ENCODE measurements around the gene CBR4. TPM values are rescaled to one million over a fixed set of nuclear protein-coding genes. Genes with fewer than 3 reads are reported as not detected.
"Not testable (repeated sequence)": the region's sequence is repeated elsewhere in the genome, so short reads cannot be mapped to it uniquely, and the experiment has no call there.

The CBR4 gene
- total RNA-seq, 1 donor from 2014 or later = 21.3 TPM

DNA sequence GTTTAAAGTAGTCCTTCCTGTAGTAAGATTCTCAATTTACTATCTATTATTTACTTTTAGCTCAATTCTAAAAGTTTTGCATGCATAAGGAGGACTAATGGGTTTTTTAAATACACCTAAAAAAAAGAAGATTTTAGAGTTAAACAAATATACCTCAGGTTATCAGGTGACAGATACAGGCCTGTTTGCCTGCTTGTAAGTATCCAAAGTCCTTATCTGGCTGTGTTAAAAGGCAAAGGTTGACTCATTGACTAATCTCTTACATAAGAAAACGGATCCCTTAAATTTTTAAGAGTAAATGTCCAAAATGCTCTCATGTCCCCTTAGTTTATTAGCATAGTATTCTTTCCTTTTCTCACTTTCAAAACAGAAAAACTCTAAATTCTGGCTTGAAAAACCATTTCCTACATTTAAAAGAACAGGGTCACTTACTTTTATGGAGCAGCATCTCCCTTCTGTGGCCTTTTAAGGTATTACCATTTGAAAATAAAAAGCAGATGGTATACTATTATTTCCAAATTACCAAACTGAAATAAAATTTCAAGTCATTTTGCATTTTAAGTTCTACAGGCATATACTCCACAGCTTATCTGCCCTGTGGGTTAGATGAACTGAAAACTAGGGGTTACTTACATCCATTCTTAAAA lies 4.5 kb downstream of the CBR4 start:
- no peak for ATAC-seq

DNA sequence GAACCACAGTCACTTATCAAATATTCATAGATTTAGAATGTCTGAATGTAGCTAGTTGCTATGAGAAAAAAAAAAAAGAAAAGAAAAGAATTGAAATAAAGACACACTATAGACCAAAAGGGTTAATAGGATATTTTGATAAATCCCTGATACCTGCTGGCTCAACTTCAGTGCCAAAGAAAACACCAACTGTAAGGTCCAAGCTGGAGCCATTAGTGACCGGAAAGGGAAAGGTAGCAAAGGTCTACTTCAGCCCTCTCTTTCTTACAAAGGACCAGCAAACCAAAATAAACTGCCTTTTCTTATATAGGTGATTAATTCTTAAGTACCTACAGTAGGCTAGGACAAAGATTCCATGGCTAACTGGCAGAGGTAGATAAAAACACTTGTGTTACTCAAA lies 9.7 kb downstream of the CBR4 start:
- intact Hi-C loops (cut with micrococcal nuclease) = no loop called here

More for the DNA sequence above, 4.5 kb downstream of the CBR4 start:
- intact Hi-C loops (cut with micrococcal nuclease) = no loop called here
- no peak for DNase-seq

DNA sequence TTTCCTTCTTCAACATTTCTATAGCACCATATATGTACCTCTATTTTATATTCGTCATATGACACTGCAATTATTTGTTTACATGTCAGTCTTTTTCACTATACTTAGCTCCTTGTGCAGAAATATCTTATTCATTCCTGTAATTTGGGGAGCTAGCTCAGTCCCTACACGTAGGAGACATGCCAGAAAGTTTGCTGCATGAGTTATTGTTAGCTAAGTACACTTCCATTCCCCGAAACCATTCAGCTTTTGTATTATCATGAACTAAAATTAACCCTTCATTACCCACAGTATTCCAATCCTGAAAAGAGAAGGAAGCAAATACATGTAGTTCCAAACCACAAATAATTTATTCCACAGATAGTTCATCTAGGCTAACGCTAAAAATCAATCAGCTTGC lies 10.2 kb downstream of the CBR4 start:
- intact Hi-C loops (cut with micrococcal nuclease) = loop anchor here (10.0 kb wide), 2 partner anchors 485 to 565 kb away; no protein-coding TSS in a partner anchor
- ATAC-seq = peak; percentile 59
- no peak for DNase-seq

More for the DNA sequence above, 9.7 kb downstream of the CBR4 start:
- no peak for ATAC-seq
- DNase-seq = no peak

DNA sequence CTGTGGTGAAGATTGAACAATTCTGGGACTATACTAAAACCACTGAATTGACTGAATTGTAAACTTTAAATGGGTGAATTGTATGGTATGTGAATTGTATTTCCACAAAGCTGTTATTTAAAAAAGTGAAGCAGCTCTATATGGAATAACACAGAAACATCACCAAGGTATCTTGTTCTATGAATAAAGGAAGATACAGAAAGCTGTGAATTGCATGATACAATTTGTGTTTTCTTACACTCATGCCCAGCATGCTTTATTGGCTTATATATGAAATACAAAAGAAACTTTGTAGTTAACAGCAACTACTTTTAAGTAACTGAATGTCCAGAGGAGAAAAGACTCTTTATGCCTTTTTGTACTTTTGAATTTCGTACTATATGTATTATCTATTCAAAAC lies 11.5 kb downstream of the CBR4 start:
- intact Hi-C loops (cut with micrococcal nuclease) = loop anchor here (10.0 kb wide), 2 partner anchors 486 to 566 kb away; no protein-coding TSS in a partner anchor
- ATAC-seq = no peak
- DNase-seq = no peak

DNA sequence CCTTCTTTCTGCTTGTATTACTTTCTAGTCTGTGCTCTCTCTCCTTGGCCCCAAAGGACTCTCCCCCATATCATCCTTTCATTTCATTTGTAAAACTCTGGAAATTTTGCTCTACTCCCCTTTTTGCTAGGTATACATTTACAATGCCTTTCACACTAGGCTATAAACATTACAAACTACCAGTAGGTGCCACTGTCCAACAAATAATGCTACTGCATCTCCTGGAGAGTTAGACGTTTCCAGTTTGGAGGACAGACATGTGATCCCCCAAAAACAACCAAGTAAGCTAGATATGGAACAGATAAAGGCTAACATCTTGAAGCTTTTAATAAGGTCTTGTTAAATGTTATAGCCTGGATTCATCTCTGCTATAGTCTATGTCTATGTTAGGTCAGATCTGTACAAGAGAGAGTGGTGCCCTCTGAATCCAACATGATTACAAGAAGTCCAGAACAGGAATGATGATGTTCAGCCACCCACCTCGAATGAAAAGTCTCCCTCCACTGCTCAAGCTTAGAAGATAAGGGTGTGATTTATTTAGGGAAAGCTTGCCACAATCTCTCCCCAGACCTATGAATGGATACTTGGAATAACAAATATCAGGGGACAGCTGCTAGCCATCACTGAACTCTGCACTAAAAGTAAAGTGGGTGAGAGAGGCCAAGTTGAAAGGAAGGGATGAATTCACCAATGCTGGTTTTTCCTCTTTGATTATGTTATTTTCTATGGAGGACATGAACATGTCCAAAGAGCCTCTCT lies 14.3 kb downstream of the CBR4 start:
- DNase-seq (no peak), ATAC-seq (peak; percentile 67)
- intact Hi-C loops (cut with micrococcal nuclease) = loop anchor here (10.0 kb wide), 2 partner anchors 489 to 569 kb away; no protein-coding TSS in a partner anchor

DNA sequence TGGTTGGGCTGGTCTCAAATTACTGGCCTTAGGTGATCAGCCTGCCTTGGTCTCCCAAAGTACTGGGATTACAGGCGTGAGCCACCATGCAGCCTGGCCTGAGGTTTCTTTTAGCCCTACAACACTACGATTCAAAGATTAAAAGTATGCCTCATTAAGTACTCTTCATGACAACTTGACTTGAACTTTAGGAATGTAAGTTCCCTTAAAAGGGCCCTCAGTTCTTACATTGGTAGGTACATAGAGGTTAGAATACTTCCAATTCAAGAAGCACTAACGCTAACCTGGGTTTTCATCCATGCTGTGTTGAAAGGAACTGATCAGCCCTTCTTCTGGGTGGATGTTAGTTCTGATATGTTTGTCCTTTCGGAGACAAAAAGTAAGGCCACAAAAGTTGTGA lies 15.1 kb downstream of the CBR4 start:
- intact Hi-C loops (cut with micrococcal nuclease) = loop anchor here (10.0 kb wide), 2 partner anchors 490 to 570 kb away; no protein-coding TSS in a partner anchor
- DNase-seq (no peak), ATAC-seq (no peak)

DNA sequence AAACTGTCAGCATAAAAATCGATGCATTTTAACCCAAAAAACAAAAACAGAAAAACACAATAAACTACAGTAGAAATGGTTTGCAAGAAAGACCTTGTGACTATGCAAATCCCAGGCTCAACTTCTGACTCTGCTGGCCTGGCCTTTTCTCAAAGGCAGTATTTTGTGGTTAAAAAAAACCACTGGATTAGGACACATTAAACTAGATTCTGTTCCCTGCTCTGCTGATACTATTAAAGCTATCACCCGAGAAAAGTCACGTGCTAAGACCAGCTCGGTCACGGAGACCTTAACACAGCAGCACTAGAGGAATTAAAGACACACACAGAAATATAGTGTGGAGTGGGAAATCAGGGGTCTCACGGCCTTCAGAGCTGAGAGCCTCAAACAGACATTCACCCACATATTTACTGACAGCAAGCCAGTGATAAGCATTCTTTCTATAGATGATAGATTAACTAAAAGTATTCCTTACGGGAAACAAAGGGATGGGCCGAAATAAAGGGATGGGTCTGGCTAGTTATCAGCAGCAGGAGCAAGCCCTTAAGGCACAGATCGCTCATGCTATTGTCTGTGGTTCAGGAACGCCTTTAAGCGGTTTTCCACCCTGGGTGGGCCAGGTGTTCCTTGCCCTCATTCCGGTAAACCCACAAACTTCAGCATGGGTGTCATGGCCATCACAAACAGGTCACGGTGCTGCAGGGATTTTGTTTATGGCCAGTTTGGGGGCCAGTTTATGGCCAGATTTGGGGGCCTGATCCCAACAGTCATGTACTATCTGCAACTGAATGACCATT lies 16.1 kb downstream of the CBR4 start:
- ATAC-seq (peak; percentile 71), DNase-seq (no peak)
- intact Hi-C loops (cut with micrococcal nuclease) = loop anchor here (10.0 kb wide), 2 partner anchors 491 to 571 kb away; no protein-coding TSS in a partner anchor

DNA sequence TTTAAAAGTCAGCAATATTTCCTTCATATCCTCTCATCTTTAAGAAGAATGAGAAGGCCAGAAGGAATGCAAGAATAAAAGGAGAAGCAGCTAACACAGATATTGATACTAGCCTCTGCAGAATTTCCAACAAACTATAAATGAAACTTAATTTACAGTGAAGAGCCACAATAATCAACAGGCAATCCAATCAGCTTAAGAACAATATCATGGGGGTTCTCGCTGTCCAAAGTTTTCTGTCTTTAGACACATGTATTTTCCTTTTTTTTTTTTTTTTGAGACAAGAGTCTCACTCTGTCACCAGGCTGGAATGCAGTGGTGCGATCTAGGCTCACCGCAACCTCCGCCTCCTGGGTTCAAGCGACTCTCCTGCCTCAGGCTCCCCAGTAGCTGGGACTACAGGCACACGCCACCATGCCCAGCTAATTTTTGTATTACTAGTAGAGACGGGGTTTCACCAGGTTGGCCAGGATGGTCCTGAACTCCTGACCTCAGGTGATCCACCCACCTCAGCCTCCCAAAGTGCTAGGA lies 17.0 kb downstream of the CBR4 start:
- intact Hi-C loops (cut with micrococcal nuclease) = loop anchor here (10.0 kb wide), 2 partner anchors 492 to 572 kb away; no protein-coding TSS in a partner anchor
- not testable (repeated sequence) for DNase-seq, ATAC-seq

DNA sequence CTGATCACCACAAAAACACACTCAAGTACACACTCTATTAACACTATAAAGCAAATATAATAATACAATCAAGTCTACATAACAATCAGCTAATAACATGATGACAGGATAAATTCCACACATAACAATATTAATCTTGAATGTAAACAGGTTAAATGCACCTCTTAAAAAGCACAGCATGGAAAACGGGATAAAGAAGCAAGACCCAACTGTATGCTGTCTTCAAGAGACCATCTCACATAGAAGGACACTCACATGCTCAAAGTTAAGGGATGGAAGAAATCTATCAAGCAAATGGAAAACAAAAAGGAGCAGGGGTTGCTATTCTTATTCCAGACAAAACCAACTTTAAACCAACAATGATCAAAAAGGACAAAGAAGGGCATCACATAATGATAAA lies 28.1 kb downstream of the CBR4 start:
- intact Hi-C loops (cut with micrococcal nuclease) = no loop called here
- no peak for ATAC-seq

DNA sequence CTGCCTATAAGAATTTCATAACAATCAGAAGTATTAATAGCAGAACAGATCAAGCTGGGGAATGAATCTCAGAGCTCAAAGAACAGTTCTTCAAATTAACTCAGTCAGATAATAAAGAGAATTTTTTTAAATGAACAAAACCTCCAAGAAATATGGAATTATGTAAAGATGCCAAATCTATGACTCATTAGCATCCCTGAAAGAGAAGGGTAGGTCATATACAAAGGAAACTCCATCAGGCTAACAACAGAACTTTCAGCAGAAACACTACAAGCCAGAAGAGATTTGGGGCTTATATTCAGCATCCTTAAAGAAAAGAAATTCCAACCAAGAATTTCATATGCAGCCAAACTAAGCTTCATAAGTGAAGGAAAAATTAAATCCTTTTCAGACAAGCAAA lies 28.6 kb downstream of the CBR4 start:
- intact Hi-C loops (cut with micrococcal nuclease) = no loop called here
- no peak for DNase-seq
- no peak for ATAC-seq

More for the DNA sequence above, 28.1 kb downstream of the CBR4 start:
- DNase-seq = no peak

DNA sequence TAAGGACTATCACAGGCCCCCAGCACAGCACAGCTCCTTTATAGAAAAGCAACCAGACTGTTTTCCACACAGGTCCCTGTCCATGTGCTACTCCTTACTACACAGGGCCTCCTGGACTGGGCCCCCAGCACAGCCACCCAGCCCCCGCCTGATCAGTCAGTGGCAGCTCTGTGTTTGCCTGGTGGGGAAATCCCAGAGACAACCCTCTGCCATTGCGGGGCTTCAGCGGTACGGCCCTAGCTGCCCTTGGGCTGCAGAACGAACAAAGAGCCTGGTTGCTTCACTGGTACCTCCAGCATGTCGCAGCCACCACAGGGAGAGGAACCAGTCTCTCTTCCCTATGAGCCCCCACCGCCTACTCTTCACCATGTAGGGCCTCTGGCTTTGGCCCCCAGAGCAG lies 30.7 kb downstream of the CBR4 start:
- ATAC-seq (no peak), DNase-seq (no peak)
- intact Hi-C loops (cut with micrococcal nuclease) = no loop called here

DNA sequence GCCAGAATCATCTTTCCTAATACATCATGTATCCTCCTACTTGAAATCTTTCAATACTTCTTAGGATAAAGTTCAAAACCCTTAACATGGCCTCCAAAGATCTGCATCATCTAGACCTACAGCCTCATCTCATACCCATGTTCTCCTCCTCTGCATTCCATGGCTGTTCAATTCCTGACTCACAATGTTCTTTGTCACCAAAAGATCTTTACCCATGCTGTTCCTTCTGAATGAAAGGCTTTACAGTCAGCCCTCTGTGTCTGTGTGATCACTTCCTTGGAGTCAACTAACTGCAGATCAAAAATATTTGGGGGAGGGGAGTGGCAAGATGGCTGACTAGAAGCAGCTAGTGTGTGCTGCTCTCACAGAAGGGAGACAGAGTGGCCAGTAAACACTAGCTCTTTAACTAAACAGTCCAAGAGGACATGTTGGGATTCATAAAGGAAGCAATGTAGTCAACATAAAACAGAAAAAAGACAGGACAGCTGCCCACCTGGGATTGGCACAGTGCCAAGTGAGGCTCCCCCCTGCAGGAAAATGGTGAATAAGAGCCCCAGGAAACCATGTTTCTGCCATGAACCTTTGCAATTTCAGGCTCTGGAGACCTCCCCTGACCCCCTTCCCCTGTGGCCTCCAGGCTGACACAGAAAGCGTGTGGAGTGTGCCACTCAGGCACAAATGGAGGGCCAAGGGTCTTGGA lies 31.9 kb downstream of the CBR4 start:
- intact Hi-C loops (cut with micrococcal nuclease) = no loop called here
- ATAC-seq (no peak), DNase-seq (no peak)

DNA sequence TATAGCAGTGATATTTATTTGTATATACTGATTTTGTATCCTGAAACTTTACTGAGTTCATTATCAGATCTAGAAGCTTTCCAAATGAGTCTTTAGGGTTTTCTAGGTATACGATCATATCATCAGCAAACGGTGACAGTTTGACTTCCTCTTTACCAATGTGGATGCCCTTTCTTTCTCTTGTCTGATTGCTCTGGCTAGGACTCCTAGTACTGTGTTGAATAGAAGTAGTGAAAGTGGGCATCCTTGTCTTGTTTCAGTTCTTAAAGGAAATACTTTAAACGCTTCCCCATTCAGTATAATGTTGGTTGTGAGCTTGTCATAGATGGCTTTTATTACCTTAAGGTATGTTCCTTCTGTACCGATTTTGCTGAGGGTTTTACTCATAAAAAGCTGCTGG lies 37.5 kb downstream of the CBR4 start:
- intact Hi-C loops (cut with micrococcal nuclease) = no loop called here
- DNase-seq (no peak), ATAC-seq (no peak)

DNA sequence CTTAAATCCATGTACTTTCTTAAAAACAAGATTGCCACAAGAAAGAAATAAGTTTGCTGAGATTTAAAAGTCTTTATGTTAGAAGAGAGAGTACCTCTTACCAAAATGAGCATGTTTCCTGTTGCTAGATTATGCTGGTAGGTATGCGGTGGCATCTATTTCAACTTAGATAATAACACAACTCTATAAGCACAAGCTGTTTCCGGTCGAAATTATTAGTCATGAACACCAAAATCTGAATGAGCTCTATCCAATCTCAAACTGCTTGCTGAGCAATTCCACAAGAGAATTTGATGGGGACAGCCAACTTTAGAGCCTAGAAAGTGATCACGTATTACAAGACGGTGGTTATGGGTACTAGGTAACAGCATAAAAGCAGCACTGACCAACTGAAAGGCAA lies 49.3 kb downstream of the CBR4 start:
- no peak for DNase-seq
- intact Hi-C loops (cut with micrococcal nuclease) = no loop called here
- ATAC-seq = no peak

DNA sequence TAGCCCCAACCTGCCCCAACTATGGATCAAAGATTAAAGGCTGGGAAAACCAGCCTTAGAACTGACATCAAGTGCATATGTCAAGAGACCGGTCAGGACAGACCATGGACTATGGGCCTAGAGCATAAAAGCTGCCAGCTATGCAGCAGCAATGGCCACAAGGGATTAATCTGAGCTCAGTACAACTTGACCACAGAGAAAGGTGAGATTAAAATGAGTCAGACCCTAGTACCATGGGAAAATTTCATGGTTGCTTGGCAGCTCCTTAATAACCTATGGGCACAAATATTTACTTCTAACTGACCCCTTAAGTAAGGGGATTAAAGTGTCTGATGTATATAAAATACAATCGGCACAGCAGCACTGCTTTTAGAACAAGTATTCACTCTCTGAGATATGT lies 54.4 kb downstream of the CBR4 start:
- intact Hi-C loops (cut with micrococcal nuclease) = no loop called here
- ATAC-seq (no peak), DNase-seq (no peak)

DNA sequence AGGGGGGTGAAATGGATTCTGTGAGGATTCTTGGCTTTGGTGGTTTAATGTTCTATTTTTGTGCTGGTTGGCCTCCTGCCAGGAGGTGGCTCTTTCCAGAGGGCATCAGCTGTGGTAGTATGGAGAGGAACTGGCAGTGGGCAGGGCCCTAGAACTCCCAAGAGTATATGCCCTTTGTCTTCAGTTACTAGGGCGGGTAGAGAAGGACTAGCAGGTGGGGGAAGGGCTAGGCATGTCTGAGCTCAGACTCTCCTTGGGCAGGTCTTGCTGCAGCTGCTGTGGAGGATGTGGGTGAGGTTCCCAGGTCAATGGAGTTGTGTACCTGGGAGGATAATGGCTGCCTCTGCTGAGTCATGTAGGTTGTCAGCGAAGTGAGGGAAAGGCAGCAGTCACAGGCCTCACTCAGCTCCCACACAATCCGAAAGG lies 57.2 kb downstream of the CBR4 start:
- DNase-seq = peak; percentile 56
- ATAC-seq; intact Hi-C loops (cut with micrococcal nuclease): not testable (repeated sequence)

DNA sequence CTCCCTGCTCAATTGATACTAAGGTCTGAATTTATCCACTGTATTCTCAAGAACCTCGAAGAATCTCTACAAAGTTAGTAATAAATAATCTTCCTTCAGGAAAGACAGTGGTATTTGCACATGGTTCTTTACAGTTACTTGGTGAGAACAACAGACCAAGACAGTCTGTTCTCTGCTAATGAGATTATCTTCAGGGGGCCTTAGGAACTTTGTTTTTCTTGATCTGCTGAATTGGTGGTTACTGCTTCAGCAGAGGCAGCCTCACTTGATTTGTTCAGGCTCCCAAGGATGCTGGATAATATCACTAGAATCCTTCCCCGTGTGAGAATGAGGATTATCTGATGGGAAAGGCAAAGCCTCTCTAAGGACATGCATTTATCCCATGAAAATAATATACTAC lies 64.8 kb downstream of the CBR4 start:
- ATAC-seq = no peak
- intact Hi-C loops (cut with micrococcal nuclease) = no loop called here
- DNase-seq = no peak

DNA sequence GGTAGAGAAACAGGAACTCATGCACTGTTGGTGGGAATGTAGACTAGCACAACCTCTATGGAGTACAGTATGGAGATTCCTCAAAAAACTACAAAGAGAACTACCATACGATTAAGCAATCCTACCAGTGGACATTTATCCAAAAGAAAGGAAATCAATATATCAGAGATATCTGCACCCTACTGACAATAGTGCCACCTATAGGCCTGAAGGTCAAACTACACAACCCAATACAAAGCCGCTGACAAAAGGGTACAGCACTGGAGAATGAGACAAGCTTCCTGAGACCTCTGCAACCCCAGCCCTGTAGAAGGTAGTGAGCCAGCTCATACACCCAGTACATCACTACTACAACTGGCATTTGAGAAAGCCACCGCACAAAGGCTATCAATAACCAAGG lies 67.1 kb downstream of the CBR4 start:
- DNase-seq (no peak), ATAC-seq (no peak)
- intact Hi-C loops (cut with micrococcal nuclease) = no loop called here
